Measurements from ENCODE around the gene TENT4A.

DNA sequence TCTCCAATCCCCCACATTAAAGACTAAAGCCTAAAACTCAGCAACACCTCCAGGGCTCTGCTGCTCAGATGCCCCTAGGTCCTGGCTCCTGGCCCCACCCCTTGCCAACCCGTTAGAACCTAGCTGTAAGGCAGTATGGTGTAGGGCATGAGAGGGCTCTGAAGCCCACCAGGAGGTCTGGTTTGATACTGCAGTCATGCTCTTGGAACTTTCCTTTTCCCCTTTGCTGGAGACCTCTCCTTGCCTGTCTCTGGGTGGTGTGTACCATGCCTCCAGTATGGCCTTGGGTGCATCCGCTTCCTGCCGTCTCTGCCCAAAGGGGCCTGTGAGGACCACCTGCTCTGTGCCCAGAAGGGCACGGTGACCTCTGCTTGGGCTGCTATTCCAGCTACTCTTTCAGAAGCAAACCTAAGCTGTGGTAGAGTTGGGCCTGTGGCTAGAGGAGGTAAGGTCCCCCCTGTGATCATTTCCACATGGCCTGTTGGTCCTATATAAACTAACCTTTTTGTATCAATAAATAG, 3.5 kb downstream of the TENT4A start:
- TF ChIP-seq GLIS3 (CRISPR knock-in tag; IDR thresholded peaks at IDR 0.05): no peak
- TF ChIP-seq, protein P1, sequence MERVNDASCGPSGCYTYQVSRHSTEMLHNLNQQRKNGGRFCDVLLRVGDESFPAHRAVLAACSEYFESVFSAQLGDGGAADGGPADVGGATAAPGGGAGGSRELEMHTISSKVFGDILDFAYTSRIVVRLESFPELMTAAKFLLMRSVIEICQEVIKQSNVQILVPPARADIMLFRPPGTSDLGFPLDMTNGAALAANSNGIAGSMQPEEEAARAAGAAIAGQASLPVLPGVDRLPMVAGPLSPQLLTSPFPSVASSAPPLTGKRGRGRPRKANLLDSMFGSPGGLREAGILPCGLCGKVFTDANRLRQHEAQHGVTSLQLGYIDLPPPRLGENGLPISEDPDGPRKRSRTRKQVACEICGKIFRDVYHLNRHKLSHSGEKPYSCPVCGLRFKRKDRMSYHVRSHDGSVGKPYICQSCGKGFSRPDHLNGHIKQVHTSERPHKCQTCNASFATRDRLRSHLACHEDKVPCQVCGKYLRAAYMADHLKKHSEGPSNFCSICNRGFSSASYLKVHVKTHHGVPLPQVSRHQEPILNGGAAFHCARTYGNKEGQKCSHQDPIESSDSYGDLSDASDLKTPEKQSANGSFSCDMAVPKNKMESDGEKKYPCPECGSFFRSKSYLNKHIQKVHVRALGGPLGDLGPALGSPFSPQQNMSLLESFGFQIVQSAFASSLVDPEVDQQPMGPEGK (CRISPR knock-in tag; IDR thresholded peaks at IDR 0.05; ENCODE audit: borderline replicate concordance): no peak
- no peak for TF ChIP-seq ESRRG (CRISPR knock-in tag; IDR thresholded peaks at IDR 0.05)
- TF ChIP-seq SNAI2 (CRISPR knock-in tag; IDR thresholded peaks at IDR 0.05): no peak
- TF ChIP-seq CSDC2 (CRISPR knock-in tag; IDR thresholded peaks at IDR 0.05): no peak
- TF ChIP-seq ZNF8 (CRISPR knock-in tag; IDR thresholded peaks at IDR 0.05): no peak
- no peak for TF ChIP-seq ISL1 (CRISPR knock-in tag; IDR thresholded peaks at IDR 0.05)
- no peak for TF ChIP-seq ZNF70 (CRISPR knock-in tag; IDR thresholded peaks at IDR 0.05)
- TF ChIP-seq, protein P2, sequence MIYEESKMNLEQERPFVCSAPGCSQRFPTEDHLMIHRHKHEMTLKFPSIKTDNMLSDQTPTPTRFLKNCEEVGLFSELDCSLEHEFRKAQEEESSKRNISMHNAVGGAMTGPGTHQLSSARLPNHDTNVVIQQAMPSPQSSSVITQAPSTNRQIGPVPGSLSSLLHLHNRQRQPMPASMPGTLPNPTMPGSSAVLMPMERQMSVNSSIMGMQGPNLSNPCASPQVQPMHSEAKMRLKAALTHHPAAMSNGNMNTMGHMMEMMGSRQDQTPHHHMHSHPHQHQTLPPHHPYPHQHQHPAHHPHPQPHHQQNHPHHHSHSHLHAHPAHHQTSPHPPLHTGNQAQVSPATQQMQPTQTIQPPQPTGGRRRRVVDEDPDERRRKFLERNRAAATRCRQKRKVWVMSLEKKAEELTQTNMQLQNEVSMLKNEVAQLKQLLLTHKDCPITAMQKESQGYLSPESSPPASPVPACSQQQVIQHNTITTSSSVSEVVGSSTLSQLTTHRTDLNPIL (CRISPR knock-in tag; IDR thresholded peaks at IDR 0.05; ENCODE audit: low read depth): no peak
- no peak for TF ChIP-seq ZC3H10 (CRISPR knock-in tag; IDR thresholded peaks at IDR 0.05)
- TF ChIP-seq, protein P3, sequence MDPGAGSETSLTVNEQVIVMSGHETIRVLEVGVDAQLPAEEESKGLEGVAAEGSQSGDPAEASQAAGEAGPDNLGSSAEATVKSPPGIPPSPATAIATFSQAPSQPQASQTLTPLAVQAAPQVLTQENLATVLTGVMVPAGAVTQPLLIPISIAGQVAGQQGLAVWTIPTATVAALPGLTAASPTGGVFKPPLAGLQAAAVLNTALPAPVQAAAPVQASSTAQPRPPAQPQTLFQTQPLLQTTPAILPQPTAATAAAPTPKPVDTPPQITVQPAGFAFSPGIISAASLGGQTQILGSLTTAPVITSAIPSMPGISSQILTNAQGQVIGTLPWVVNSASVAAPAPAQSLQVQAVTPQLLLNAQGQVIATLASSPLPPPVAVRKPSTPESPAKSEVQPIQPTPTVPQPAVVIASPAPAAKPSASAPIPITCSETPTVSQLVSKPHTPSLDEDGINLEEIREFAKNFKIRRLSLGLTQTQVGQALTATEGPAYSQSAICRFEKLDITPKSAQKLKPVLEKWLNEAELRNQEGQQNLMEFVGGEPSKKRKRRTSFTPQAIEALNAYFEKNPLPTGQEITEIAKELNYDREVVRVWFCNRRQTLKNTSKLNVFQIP (CRISPR knock-in tag; IDR thresholded peaks at IDR 0.05; ENCODE audit: borderline replicate concordance, low read depth): no peak
- no peak for TF ChIP-seq OSR1 (CRISPR knock-in tag; IDR thresholded peaks at IDR 0.05)
- no peak for TF ChIP-seq ZFP3 (CRISPR knock-in tag; IDR thresholded peaks at IDR 0.05)
- TF ChIP-seq TCF4 (CRISPR knock-in tag; IDR thresholded peaks at IDR 0.05; ENCODE audit: borderline replicate concordance): no peak
